ENCODE results near the gene ITGA11.

Gene ITGA11, protein sequence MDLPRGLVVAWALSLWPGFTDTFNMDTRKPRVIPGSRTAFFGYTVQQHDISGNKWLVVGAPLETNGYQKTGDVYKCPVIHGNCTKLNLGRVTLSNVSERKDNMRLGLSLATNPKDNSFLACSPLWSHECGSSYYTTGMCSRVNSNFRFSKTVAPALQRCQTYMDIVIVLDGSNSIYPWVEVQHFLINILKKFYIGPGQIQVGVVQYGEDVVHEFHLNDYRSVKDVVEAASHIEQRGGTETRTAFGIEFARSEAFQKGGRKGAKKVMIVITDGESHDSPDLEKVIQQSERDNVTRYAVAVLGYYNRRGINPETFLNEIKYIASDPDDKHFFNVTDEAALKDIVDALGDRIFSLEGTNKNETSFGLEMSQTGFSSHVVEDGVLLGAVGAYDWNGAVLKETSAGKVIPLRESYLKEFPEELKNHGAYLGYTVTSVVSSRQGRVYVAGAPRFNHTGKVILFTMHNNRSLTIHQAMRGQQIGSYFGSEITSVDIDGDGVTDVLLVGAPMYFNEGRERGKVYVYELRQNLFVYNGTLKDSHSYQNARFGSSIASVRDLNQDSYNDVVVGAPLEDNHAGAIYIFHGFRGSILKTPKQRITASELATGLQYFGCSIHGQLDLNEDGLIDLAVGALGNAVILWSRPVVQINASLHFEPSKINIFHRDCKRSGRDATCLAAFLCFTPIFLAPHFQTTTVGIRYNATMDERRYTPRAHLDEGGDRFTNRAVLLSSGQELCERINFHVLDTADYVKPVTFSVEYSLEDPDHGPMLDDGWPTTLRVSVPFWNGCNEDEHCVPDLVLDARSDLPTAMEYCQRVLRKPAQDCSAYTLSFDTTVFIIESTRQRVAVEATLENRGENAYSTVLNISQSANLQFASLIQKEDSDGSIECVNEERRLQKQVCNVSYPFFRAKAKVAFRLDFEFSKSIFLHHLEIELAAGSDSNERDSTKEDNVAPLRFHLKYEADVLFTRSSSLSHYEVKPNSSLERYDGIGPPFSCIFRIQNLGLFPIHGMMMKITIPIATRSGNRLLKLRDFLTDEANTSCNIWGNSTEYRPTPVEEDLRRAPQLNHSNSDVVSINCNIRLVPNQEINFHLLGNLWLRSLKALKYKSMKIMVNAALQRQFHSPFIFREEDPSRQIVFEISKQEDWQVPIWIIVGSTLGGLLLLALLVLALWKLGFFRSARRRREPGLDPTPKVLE

DNA sequence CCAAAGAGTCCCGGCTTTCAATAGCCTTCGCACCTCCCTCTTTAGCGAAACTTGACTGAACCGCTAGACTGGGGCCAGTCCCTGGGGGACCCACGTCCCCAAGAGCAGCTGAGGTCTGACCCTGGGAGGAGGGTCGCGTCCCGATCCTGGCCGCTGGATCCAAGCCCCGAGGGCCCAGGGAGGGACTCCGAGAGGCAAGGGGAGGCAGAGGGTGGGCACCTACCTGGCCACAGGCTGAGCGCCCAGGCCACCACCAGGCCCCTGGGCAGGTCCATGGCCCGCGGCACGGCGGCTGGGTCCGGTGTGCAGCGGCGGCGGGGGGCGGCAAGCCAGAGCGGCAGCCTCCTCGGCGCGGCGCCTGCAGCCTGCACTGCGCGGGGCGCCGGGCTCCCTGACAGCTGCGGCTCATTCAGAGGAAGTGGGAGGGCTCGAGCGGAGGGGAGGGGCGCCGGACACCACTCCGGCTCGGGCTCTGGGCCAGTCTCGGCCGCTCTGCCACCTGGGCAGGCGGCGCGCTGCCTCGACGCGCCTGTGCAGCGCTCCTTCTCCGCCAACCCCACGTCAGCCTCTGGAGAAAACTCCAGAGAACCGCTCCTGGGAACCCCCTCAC is at the start of gene ITGA11:
Gene ITGA11, minus strand, starts transcription at position 372 of the 610 bp plus-strand sequence. Its CDS starts 97 bp downstream, at position 275.
- no peak for DNase-seq (ENCODE audit: low read depth, low spot score)

DNA sequence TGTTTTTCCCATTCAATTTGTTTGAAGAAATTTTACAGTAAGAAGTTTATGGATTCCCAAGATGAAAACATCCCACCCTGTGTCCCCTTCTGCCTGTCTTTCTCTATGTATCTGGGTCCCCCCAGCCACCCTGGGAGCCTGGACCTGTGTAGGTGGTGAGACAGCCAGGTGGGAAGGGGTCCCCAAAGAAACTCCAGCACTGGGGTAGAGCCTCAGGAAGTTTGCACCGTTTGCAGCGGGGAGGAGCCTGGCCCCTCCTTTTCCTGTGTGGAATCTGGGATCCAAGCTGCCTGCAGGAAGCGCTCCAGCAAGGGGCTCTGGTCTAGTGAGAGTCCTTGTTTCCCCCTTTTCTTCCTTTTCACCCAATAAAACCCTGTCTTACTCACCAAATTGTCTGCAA is 49.4 kb upstream of the ITGA11 start:
- no peak for DNase-seq (ENCODE audit: low read depth, low spot score)

DNA sequence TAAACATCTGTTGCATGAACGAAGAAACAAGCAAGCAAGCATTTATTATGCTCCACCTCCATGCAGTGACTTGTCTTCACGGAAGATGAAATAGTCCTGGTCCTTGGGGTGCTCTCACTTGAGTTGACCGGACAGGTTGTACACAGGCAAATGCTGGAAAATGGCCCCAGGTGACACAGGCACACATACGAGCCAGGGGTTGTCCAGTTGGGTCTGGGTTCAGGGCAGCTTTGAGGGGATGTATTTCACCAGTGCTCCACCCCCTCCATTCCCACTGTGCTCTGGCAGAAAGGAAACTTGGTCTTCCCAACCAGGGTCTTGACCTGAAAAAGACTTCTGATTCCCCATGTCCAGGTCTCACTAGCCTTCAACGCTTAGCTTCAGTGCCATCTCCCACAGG is 48.3 kb upstream of the ITGA11 start:
- no peak for DNase-seq (ENCODE audit: low read depth, low spot score)

DNA sequence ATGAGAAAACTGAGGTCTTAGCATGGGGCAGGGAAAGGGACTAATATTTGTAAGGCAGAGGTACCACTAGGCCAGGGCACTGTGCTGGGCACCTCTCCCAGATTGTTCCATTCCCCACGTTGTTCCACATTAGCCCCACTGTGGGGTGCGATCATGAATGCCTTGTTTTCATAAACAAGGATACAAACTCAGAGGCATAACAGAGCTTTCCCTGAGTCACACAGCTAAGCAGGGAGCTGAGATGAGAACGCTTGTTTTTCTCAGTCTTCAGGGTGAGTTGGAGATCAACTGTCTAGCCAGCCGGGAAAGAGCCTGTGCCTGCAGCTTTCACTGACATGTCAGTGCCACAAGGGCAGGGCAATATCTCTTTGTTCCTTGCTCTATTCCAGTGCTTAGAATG is 47.9 kb upstream of the ITGA11 start:
- DNase-seq (ENCODE audit: low read depth, low spot score) = no peak

DNA sequence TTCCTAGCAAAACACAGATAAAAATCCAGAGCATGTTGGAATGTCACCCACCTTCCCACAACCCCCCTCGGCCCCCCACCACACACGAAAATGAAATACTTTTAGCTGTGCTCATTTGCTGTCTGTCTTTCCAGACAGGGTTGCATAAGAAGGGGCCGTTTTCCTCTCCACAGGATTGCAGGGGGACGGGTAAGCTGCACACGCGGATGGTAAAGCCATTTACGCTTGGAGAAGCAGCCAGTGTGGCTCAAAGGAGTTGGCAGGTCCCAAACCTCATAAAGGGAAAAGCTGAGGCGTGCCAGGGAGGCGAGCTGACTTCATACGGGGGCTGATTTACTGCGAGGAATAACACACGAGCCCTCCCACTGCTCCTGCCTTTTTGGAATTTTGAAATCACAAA is 47.4 kb upstream of the ITGA11 start:
- no peak for DNase-seq (ENCODE audit: low read depth, low spot score)

DNA sequence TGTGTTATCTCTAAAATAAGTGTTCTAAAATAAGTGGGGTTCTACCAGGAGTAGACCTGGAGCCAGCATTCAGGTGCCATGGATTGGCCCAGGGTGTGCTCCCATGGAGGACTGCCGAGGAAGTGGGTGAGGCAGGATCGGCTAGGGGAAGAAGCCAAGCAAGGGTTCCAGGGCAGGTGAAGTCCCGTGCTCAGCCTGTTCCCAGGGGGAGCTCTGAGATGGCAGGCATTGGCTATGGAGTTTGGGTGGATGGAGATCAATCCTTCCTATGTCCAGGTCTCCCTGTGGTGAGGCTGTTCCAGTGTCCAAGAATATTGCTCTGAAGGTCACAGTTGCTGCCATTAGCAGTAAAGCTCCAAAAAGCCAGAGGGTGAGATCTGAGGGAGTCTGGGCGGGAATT is 46.9 kb upstream of the ITGA11 start:
- DNase-seq (ENCODE audit: low read depth, low spot score) = no peak

DNA sequence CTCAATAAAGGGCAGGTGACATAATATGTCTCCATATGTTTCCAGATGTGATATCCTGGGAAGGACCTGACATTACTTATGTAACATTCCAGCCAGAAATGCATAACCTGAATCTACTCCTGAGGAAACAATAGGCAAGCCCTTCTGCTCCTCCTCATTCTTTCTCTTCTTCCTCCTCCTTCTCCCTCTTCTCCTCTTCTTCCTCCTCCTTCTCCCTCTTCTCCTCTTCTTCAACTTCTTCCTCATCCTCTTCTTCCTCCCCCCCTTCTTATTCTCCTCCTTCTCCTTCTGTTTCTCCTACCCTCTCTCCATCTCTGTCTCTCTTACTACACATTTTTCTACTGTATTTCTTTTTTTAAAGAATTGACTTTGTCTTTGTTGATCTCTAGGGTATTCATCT is 43.5 kb upstream of the ITGA11 start:
- no peak for DNase-seq (ENCODE audit: low read depth, low spot score)

DNA sequence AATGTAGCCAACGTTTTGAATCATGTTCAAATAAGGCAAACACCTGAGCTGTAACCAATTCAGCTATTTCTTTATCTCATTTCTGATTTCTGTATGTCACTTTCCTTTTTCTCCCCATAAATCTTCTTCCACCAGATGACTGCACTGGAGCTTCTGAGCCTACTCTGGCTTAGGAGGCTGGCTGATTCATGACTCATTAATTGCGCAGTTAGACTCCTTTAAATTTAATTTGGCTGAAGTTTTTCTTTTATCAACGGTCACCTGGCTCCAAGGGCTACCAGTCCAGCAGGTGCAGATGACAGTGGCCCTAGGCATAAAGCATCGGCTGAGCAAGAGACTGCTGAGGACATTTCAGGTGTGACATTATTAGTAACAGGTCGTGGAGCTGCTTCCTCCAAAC is 39.6 kb upstream of the ITGA11 start:
- DNase-seq (ENCODE audit: low read depth, low spot score) = no peak

DNA sequence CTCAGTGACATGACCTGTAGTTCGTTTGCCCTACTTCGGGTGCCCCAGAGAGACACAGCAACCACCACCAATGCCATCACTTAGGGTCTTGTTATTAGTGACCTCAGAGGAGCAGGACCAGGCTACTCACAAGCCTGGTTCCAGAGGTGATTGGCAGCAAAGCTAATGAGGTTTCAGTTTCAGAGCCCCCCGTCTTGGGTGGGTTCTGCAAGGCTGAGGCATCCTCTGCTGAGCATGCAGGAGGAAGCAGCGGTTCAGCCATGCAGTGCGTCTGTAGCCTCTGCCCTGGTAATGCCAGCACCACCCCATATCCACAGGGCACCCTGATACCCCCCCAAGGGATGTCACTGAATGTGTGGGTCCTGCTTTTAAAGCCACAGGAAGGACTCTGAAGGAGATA is 39.0 kb upstream of the ITGA11 start:
- no peak for DNase-seq (ENCODE audit: low read depth, low spot score)

DNA sequence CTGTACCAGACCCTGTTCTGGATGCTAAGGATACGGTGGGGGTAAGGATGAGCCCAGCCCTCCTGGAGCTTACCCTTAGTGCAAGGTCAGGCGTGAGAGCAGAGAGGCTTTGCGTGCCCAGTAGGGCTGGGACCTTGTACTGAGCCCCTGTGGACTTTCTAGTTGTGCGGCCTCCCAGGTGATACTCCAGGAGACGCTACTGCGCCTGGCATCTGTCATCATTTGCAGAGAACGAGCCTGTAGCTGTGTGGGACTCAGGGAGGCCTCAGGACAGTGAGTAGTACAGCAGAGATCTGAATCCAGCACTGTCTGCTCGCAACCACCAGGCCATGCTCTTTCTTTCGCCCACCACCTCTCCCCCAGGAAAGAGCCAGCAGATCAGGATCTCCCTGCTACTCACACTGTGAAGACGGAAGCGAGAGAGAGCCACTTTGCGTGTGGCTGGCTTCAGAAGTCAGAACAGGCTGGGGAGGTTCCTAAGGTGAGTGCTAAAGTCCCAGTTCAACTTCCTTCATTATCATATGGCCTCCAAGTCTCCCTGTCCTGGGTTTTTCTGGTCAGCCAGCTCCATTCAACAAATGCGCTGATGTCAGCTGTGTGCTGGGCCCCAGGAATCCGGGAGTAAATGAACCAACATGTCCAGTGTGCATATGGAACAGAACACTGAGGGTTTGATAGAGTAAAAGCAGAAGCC is 38.2 kb upstream of the ITGA11 start:
- DNase-seq (ENCODE audit: low read depth, low spot score) = no peak

DNA sequence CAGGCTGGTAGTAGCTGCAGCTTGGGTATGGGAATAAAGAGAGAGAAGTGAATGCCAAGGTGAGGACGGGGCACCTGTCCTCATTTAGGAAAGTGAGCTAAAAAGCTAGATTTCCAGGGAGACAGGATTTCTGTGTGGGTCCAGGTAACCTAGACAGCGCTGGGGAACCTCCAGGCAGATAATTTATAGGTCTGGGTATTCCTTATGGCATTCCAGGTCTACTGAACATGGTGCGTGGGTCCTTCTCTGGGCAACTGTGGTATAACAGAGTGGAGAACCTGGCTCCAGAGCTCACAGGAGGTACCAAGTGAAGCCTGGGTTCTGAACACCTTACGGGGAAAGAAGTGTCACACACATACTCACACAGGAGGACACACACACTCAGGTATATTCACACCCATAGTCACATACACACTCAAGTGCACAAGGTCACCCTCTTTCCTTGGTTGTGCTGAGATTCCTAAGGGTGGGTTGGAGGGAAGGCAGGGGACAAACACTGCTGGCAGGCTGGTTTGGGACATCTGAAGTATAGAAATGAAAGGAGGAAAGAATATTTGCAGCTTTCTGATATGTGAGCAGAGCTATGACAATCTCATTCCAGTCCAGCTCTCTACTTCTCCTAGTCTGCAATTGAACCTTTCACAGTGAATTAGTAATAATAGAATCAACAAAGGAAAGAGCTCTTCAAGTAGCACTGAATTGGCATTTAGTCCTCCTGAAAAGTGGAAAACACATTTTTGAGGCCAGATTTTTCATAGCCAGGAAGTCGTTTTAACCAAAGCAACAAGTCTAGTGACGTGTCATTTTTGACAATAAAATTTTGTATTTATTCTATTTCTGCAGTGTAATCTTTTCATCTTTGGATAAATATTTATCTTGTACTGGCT is 37.4 kb upstream of the ITGA11 start:
- DNase-seq (ENCODE audit: low read depth, low spot score) = no peak

DNA sequence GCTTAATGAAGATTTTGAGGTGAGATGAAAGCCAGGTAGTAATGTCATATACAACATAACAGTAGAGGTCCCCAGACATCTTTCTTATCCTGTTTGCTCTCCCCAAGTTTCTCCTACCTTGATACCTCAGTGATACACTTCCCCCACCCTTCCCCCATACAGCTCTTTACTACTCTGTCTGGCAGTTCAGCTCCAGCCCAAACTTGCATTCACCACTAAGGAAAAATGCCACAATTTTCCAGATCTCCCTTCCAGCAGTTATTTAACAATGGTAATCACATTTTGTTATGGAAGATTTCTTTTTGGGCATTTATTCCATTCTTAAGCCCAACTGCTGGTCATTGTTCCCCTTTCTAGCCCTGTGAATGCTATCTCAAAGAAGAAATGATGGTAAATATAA is 34.9 kb upstream of the ITGA11 start:
- no peak for DNase-seq (ENCODE audit: low read depth, low spot score)

DNA sequence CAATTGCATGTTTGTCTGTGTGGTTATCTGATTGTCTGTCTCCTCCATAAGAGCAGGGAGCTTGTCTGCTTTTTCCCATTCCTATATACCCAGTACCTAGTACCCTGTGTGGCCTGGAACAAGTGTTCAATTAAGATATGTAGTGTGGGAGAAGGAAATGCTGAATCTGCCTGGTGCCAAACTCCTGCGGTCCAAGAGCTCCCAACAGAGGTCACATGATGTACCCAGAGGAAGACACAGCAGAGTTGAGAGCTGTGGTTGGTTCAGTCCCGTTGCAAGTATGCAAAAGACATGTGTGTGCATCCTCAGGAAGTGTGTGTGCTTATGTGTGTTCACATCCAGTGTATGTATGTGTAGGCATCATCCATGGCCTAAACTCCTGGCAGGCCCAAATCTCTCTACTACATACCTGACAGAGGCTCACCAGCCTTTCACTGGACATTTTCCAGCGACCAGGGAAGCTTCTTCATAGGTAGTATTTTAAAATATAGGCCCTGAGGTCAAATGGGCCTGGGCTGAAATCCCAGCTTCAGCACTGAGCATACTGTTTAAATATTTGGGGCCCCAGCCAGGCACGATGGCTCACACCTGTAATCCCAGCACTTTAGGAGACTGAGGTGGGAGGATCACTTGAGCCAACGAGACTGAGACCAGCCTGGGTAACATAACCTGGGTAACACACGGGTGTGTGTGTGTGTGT is 34.0 kb upstream of the ITGA11 start:
- DNase-seq (ENCODE audit: low read depth, low spot score) = no peak

DNA sequence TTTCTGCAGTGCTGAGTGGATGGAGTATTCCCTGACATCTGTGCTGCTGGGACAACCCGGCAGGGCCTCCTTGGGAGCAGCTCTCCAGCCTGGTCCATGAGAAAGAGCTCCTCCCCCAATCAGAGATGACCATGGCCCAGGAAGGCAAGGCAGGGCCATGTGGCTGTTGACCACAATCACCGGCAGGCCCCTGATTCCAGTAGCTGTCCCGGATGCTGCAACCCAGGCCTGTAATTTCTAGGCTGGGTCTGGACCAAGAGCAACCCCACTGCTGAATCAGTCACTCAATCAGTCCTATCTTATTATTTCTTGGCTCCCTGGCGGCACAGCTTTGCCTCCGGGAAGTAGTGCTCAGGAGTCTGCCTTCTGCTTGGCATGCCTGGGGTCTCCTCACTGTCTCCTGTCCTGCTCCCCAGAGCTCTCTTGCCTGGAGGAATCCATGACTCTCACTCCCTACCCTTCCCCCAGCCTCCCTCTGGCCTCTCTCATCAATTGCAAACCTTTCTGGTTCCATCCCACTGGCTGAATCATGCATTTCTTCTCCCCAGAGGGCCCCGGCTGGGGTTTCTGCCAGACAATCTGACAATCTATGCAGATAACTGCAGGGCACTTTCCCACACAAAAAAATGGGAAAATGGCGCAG is 32.6 kb upstream of the ITGA11 start:
- DNase-seq (ENCODE audit: low read depth, low spot score) = no peak

DNA sequence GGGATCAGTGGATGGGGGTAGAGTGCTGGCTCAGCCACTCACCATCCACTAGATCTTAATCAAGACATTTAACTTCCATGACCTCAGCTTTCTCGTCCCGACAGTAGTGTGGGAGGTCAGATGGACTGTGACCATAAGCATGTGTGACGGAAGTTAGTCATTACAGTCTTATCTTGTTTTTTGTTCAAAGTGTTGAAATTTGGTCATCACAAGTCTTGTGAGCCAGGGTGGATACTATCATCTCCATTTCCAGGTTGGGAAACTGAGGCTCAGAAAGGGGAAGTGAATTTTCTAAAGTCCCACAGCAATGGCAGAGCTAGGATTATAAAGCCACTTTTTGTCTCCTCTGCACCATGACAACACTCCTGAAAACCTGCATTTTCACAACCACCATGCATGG is 32.0 kb upstream of the ITGA11 start:
- no peak for DNase-seq (ENCODE audit: low read depth, low spot score)

DNA sequence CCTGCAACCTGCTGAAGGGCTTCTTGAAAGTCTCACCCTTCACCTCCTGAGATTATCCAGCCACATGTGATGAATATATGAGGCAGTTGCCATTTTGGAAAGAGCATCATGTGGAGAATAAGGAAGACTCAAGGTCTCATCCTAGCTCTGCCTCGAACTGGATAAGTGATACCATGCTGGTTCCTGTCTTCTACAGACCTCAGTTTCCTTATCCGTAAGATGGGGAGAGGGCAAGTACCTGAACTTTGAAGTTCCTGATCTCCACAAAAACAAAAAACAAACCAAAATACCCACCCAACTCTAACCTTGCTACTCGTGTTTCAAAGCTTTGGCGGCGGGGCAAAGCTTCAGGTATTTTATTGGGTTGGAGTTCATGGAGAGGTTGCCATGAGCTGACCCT is 31.5 kb upstream of the ITGA11 start:
- no peak for DNase-seq (ENCODE audit: low read depth, low spot score)

DNA sequence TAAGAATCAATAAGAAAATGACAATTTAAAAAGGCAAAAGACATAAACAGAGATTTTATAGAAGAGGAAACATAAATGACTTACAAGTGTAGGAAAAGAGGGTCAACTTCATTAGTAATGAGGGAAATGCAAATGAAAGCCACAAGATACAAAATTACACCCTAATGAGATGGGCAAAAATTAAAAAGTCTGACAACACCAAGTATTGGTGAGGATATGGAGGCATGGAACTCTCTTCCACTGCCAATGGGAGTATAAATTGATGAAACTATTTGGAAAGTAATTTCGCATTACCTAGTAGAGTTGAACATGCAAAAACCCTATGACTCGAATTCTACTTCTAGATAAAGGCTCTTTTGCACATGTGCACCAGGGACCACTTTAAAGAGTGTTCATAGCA is 28.2 kb upstream of the ITGA11 start:
- DNase-seq (ENCODE audit: low read depth, low spot score) = no peak

DNA sequence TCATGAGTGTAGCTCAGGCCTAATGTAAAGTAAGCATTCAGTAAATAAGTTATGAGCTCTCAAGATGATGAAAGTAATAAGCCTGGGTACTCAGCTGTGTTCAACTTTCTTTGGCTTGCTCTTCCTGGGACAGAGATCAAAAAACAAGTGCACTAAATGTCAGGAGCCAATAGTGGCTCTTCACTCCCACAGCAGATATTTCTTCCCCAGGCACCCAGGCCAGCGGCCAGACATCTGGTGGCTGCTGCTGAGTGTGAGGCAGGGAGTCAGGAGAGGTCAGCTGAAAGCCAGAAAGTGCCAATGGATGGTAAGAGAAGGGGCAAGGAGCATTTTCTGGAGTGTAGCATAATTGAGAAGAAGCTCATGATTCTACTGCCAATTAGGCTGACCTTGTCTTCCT is 18.2 kb upstream of the ITGA11 start:
- DNase-seq (ENCODE audit: low read depth, low spot score) = no peak

DNA sequence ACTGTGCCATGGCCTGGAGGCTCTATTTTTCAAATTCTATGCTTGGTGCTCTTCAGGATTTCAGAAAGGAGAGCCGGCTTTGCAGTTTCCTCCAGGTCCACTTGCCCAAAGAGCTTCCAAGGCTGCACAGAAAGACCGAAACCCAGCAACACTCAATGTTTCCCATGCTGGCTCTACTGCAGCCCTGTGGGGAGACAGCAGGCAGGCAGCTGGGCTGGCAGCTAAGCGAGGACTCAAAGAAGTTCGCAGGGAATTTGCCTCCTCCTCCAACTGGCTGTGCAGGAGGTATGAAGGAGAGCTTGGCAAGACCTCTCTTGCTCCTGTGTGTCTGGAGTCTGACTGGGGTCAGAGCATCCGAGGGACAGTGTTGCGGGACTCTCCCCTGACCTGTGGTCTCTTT is 17.4 kb upstream of the ITGA11 start:
- no peak for DNase-seq (ENCODE audit: low read depth, low spot score)
